NCI-H1436 treated with DMSO at 0.1 percent for 48 hours (cell line): ENCODE data around the gene PRR36.
A peak's percentile ranks its signal among the peaks of the same experiment; 100 is the strongest.
"Not testable (repeated sequence)": the region's sequence is repeated elsewhere in the genome, so short reads cannot be mapped to it uniquely, and the experiment has no call there.

Experiments
- DNase-seq: peaks from one replicate; lab custom pipeline; 2025; lab: John Stamatoyannopoulos, UW

Gene PRR36

DNA sequence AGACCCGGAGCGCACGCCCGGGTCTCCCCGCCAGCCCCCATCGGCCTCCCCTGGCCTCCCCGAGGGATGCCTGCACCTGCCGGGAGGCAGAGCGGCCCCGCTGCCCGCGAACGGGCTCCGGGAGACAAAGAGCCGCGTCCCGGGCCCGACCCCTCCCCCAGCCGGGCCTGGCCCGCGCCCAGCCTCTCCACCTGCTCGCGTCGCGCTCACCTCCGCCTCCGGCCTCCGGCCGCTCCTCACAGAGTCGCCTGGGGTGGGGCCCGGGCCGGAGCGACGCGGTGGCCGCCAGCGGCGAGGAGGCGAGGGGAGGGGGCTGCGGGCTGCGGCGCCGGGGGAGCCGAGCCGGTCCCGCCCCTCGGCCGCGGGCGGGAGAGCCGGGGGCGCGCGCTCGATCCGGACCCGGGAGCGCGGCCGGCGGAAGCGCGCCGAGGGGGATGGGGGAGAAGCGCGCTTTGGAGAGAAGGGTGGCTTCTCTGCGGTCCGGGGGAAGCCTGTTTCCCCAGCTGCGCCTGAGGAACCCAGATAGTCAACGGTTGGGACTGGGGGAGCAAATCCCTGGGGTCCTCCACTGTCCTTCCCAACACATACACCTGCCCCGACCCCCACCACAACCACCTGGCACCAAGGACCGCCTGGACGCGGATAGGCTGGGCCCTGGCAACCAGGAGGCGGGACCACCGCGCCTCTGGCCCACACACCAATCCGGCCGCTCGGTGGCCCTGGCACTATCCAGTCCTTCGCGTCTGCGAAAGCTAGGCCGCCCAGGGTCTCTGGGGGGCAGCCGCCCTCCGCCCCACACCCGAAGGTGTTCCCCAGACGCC is at the start of gene PRR36:
Gene PRR36, minus strand, starts transcription at position 315 of the 821 bp plus-strand sequence. CDS start 701 bp downstream, outside the sequence.
- peak; percentile 77 for DNase-seq

- no peak for DNase-seq
These were observed 49.4 kb upstream of the PRR36 start for GRCh38 chr19:7923295-7924191.

DNA sequence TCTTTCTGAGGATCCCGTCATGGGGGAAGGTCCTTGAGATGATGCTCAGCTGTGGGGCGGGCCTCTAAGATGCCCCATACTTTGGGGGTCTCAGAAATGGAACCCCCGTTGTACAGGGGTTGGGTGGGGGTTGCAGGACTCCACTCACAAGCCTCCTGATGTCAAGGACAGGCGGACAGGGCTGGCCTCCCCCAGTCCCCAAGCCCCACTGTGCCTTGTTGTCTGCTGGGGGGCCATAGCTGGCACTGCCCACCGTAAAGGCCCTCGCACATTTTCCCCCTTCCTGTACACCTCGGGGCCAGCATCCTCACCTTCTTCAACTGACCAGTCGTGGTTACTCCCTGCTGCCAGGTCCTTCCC is 48.6 kb upstream of the PRR36 start:
- no peak for DNase-seq

- no peak for DNase-seq
These were observed 48.0 kb upstream of the PRR36 start for GRCh38 chr19:7921967-7922835.

GRCh38 chr19:7921302-7921966 is 47.2 kb upstream of the PRR36 start:
- no peak for DNase-seq

DNA sequence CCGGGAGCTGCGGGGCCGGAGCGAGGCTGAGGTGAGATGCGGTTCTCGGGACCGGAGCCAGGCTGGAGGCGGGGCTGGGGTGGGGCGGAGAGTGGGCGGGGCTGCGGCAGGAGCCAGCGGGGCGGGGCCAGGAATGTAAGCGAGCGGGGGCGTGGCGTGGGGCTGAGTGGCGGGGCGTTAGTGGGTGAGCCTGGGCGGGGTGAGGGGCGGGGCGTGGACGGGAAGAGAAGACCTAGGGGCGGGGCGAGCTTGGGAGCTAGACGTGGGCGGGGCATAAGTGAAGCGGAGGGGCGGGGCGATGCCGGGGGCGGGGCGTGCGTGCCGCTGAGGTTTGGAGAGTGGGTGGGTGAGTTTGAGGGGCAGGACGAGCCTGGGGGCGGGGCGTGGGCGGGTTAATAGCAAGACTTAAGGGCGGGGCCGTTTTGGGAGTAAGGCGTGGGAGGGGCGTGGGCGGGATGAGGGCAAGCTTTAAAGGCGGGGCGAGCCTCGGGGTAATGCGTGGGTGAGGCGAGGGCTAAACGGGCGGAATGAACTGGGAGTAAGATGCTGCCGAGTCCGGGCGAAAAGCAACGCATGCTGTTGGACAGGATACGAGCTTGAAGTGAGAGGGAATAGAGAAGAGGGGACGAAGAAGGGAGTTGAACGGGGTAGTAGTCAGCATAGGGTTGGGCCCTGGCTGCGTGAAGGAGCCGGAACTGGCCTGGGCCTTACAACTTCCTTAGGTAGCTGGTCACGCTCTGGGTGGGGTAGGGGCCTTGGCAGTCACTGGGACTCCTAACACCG is 46.5 kb upstream of the PRR36 start:
- peak; percentile 57 for DNase-seq

DNA sequence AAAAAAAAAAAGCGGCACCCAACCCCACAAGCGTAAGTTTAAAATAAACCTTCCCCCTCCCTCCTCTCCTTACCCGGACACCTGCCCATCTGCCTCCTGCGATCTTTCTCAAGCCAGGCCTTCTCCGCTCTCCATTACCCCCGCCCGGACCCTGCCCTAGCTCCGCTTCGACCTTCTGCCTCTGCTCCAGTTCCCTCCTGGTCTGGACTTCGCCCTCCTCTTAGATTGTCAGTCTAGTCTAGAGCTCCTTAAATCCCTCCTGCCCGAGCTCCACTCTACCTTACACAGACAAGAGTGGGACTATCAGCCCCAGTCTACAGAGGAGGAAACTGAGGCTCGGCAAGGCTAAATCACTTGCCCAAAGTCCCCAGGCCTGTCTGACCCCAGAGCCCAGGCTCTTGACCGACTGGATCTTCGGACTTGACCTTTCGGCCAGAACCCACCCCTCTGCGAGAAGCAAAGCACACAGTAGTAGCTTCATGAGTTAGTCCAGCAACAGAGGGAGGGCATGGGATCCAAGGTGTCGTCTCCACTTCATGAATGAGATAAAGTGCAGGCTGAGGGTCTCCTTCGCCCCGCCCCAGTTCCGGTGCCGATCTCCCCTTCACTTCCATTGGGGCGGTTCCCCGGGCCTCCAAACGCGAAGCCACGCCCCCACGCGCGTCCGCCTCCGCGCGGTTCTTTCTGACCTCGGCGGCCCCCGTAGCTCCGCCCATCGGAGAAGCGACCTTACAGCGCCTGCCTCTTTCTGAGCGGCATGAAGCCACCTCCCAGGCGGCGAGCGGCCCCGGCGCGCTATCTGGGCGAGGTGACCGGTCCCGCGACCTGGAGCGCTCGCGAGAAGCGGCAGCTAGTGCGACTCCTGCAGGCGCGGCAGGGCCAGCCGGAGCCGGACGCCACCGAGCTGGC is 45.7 kb upstream of the PRR36 start, which contains the start of gene SNAPC2:
Gene SNAPC2, plus strand, starts transcription at position 729 of the 909 bp plus-strand sequence. Its CDS starts 29 bp downstream, at position 758.
- DNase-seq = peak; percentile 71

DNA sequence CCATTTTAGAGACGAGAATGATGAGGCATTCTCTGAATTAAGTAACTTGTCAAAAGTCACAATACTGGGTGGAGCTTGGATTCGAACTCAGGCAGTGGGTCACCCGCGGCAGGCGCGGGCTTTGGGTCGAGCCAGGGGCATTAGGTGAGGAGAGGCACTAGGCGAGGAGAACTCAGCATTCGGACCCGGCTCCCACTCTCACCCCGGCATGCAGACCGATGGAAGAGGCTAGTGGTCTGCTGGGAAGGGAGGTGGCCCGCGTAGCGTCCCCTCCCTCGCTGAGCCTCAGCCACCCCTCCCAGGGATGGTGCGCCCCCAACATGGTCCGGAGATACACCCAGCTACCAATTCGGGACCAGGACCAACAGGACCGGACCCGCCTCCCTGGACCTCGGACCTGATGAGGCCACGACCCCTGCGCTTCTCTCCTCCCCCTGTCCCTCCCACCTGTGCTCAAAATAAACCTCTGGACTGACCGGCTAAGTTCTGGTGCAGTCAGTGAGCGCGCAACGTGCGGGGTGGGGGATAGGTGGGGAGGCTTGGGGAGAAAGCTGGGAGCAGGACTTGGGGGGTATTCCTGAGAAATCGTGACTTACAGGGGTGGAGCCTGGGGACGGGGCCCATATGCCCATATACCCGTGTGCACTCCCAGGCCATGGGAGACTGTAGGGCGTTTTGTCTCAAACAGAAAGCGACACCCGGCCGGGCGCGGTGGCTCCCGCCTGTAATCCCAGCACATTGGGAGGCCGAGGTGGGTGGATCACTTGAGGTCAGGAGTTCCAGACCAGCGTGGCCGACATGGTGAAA is 44.6 kb upstream of the PRR36 start:
- DNase-seq = no peak

DNA sequence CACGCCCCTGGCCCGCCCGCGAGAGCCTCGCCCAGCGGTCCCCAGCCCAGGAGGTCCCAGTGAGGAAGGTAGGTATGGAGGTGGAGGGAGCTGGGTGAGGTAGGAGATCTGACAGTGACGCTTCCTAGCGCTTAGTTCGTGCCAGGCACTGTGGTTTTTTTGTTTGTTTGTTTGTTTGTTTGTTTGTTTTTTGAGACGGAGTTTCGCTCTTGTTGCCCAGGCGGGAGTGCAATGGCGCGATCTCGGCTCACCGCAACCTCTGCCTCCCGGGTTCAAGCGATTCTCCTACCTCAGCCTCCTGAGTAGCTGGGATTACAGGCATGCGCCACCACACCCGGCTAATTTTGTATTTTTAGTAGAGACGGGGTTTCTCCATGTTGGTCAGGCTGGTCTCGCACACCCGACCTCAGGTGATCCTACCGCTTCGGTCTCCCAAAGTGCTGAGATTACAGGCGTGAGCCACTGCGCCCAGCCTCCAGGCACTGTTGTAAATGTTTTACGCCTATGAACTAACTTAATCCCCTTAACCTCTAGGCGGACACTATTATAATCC is 43.9 kb upstream of the PRR36 start:
- not testable (repeated sequence) for DNase-seq

- DNase-seq = no peak
These were observed 43.3 kb upstream of the PRR36 start for GRCh38 chr19:7917267-7918061.

DNA sequence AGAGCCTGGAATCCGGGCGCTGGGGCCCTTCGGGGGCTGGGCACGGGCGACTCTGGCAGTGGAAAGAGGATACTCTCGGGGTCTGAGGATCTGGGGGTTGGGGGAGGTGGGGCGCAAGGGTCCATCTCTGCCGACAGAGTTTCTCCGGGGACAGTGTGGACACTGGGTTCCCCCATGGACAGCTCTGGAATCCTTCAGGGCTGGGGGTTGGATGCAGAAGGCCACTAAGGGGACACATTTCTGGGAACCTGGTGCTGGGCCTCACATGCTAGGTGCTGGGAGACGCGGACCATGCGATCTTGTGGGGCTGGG is 42.7 kb upstream of the PRR36 start:
- no peak for DNase-seq

DNA sequence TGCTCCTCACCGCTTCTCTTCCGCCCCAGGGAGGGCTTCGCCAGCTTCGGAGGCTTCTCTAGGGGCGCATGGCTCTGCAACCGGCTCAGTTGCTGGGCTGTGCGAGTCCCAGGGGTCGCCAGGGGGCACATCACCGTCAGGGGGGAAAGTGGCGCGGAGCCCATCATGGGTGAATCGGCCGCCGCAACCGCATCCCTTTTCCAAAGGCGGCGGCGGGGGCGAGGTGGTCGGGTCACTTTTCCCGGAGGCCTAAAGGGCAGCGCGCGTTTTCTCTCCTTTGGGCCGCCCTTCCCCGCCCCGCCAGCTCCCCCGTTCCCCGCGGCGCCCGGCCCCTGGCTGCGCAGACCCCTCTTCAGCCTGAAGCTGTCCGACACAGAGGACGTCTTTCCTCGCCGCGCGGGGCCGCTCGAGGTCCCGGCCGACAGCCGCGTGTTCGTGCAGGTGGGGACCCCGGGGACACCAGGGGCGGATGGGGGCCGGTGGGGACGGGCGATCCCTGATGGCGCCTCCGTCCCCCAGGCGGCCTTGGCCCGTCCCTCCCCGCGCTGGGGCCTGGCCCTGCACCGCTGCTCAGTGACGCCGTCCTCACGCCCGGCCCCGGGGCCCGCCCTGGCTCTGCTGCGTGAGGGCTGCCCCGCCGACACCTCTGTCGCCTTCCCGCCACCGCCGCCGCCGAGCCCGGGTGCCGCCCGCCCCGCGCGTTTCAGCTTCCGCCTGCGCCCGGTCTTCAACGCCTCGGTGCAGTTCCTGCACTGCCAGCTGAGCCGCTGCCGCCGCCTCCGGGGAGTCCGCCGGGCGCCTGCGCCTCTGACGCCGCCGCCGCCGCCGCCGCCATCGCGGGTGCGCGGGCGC is 42.1 kb upstream of the PRR36 start:
- DNase-seq = no peak

GRCh38 chr19:7915250-7916102 is 41.3 kb upstream of the PRR36 start:
- DNase-seq = no peak

- no peak for DNase-seq
These were observed 40.4 kb upstream of the PRR36 start, which contains the start of gene TGFBR3L for GRCh38 chr19:7914598-7915045. Gene TGFBR3L (plus strand): TSS chr19:7914830.

DNA sequence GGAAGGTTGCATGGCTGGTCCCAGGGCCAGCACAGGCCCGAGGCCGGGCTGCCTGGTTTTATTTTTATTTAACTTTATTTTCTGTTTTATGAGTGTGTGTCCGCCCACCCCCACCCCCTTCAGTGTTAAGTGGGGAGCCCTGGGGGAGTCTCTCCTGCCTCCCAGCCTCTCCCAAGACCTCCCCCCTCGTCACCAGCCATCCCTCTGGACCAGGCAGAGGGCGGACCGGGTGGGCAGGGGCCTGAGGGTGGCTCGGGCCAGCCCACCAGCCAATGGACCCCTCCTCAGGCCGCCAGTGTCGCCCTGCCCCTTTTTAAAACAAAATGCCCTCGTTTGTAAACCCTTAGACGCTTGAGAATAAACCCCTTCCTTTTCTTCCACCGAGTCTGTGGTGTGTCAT is 39.9 kb upstream of the PRR36 start:
- no peak for DNase-seq

GRCh38 chr19:7913652-7914051 is 39.5 kb upstream of the PRR36 start:
- DNase-seq = no peak
